ENCODE data around the gene CALML6.

DNA sequence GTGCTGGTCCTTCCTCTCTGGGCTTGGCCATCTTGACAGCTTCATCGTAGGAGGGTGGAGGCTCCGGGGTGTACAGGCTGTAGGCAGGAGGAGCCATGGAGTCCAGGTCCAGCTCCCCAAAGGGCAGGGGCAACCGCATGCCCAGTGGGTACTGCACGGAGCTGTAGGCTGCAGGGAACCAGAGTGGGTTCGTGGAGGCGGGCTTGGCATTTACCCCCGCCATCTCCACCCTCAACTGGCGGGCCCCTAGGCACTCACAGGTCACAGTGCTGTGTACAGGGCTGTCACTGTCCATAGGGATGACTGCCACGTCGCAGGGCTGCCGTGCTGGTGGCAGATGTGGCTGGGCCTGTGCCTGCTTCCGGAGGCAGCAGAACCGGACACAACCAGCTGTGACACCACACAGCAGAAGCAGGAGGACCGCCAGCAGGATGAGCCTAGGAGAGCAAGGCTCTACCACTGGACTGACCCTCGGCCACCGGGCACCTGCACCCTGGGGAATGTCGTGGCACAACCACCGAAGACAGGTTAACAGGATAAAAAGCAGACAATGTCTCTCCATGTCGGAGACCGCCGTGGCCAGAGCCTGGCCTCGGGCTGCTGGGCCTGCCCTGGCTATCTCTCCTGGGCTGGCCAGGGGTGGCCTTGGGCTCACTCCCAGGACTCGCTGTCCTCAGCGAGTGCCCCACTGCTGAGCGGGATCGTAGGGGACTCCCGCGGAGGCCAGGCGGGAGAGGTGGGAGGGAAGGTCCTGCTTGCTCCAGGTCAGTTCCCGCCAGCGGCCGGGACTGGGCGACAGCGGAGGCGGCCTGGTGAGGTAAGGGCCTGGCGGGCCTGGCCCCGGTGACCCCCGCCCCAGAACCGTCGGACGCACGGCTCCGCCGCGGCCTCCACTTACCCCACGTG lies 3.2 kb downstream of the CALML6 start:
- TF ChIP-seq POLR2AphosphoS5 (IDR thresholded peaks at IDR 0.05; ENCODE audit: borderline replicate concordance, low read depth, low read length) (no peak), EZH2 (IDR thresholded peaks at IDR 0.05) (no peak), FOXP2 (optimal IDR thresholded peaks at IDR 0.05; ENCODE audit: control extremely low read depth, extremely low read length, insufficient read depth) (no peak)

All from SK-N-MC (cell line).